GM06990 (cell line): Measurements from ENCODE around the gene SOBP.

Experiments
- DNase-seq: peaks from one replicate; pipeline ENCODE4 v3.0.0-alpha.2; 2011; ENCODE audit not compliant: insufficient read length; ENCODE audit errors: extremely low read depth
- H3K27me3 ChIP-seq: replicated peaks from 2 replicates; pipeline ENCODE4 v1.6.0; 2011; ENCODE audit warnings: low read length; ENCODE audit not compliant: control insufficient read depth, insufficient read depth
- H3K36me3 ChIP-seq: 2 replicates; pipeline ENCODE4 v1.5.1; 2011; ENCODE audit warnings: low read length; ENCODE audit not compliant: control insufficient read depth, insufficient read depth
- H3K4me3 ChIP-seq: replicated peaks from 2 replicates; pipeline ENCODE4 v1.5.1; 2011; ENCODE audit warnings: low read depth, mild to moderate bottlenecking, control low read depth, low read length
- CTCF ChIP-seq: IDR thresholded peaks from 2 replicates; pipeline ENCODE4 v1.5.1; 2011; ENCODE audit warnings: low read length, control low read depth, mild to moderate bottlenecking, inconsistent platforms; ENCODE audit not compliant: insufficient read depth, poor library complexity, severe bottlenecking

SOBP gene

DNA sequence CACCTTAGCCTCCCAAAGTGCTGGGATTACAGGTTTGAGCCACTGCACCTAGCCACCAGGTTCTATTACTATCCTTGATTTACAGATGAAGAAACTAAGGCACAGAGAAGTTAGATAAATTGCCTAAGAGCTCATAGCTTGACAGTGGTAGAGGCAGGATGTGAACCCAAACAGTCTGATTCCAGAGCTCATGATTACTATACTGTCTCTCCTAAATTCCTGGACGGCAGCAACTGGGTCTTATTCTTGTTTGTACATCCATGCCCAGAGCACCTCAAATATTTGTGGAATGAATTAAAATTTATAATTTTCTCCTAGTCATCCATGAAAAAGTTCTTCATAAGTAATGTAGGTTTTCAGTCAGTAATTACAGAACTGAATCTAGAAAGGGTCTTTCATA, 45.6 kb upstream of the SOBP start:
- no peaks in the 10 kb centered on the region for H3K36me3 ChIP-seq
- no peaks in the 10 kb centered on the region for H3K27me3 ChIP-seq
- no peak overlapping the region for H3K4me3 ChIP-seq
- TF ChIP-seq CTCF: no peak
- no peak for DNase-seq

GRCh38 chr6:107447663-107448216, 42.2 kb upstream of the SOBP start:
- H3K27me3 ChIP-seq: no peaks in the 10 kb centered on the region
- no peak for DNase-seq
- no peak overlapping the region for H3K4me3 ChIP-seq
- H3K36me3 ChIP-seq: no peaks in the 10 kb centered on the region
- TF ChIP-seq CTCF: no peak

- DNase-seq: no peak
- no peak overlapping the region for H3K4me3 ChIP-seq
- no peak for TF ChIP-seq CTCF
- H3K27me3 ChIP-seq: no peaks in the 10 kb centered on the region
- no peaks in the 10 kb centered on the region for H3K36me3 ChIP-seq
Observed at GRCh38 chr6:107448776-107449175, 41.1 kb upstream of the SOBP start.

GRCh38 chr6:107458672-107459282, 31.1 kb upstream of the SOBP start:
- no peak for DNase-seq
- TF ChIP-seq CTCF: no peak

GRCh38 chr6:107459283-107460082, 30.4 kb upstream of the SOBP start, which contains the start of gene PDSS2:
PDSS2 (minus strand) TSS chr6:107459564; CDS start chr6:107459285, 279 bp downstream.
- H3K27me3 ChIP-seq: no peaks in the 10 kb centered on the region
- peak; percentile 56 for TF ChIP-seq CTCF
- H3K36me3 ChIP-seq: no peaks in the 10 kb centered on the region
- peak within 1 kb of the TSS; percentile 87 for H3K4me3 ChIP-seq
- peak; percentile 95 for DNase-seq

More at GRCh38 chr6:107458672-107459282, 31.1 kb upstream of the SOBP start:
- H3K27me3 ChIP-seq: no peaks in the 10 kb centered on the region
- H3K4me3 ChIP-seq: peak overlapping the region; percentile 87
- H3K36me3 ChIP-seq: no peaks in the 10 kb centered on the region
